HepG2 (cell line): ENCODE data around the gene LDAF1. TPM values are rescaled to one million over a fixed set of nuclear protein-coding genes. Genes with fewer than 3 reads are reported as not detected.
A peak's percentile ranks its signal among the peaks of the same experiment; 100 is the strongest.

Experiments
- HMGXB3 ChIP-seq: sonication (generic); formaldehyde crosslinking; IDR thresholded peaks from 2 replicates; pipeline ENCODE4 v1.4.0; 2020; ENCODE audit warnings: missing genetic modification reagents, borderline replicate concordance
- HMGXB4 ChIP-seq, 2 experiments: sonication (generic) in 1 of 2; formaldehyde crosslinking in 1 of 2; IDR thresholded peaks; 2 replicates each; pipeline versions ENCODE4 v1.4.0 to v1.6.1; 2018 to 2020; ENCODE audit warnings: missing genetic modification reagents in 2 of 2, borderline replicate concordance in 1 of 2, low read depth in 1 of 2, mild to moderate bottlenecking in 1 of 2, missing biosample characterization in 1 of 2
- MEF2D ChIP-seq: sonication (generic); formaldehyde crosslinking; IDR thresholded peaks from 2 replicates; pipeline ENCODE4 v1.5.1; 2020; ENCODE audit warnings: mild to moderate bottlenecking, missing genetic modification reagents
- MYNN ChIP-seq: sonication (generic); formaldehyde crosslinking; IDR thresholded peaks from 2 replicates; pipeline ENCODE4 v1.4.0; 2020; ENCODE audit warnings: mild to moderate bottlenecking, low read depth, missing genetic modification reagents
- PRMT3 ChIP-seq: sonication (generic); formaldehyde crosslinking; IDR thresholded peaks from 2 replicates; pipeline ENCODE4 v1.8.1; 2022; ENCODE audit warnings: low read depth, mild to moderate bottlenecking, moderate library complexity, missing genetic modification reagents, borderline replicate concordance
- REXO4 ChIP-seq: sonication (generic); formaldehyde crosslinking; IDR thresholded peaks from 2 replicates; pipeline ENCODE4 v1.8.0; 2022; ENCODE audit warnings: missing genetic modification reagents, mild to moderate bottlenecking, borderline replicate concordance
- TBP ChIP-seq: sonication (generic); formaldehyde crosslinking; IDR thresholded peaks from 2 replicates; pipeline ENCODE4 v1.5.0; 2020; ENCODE audit warnings: missing genetic modification reagents
- TFE3 ChIP-seq: IDR thresholded peaks from 2 replicates; pipeline ENCODE4 v1.6.1; 2016
- ZBTB3 ChIP-seq: sonication (generic); formaldehyde crosslinking; IDR thresholded peaks from 2 replicates; pipeline ENCODE4 v1.4.0; 2020; ENCODE audit warnings: low read depth, mild to moderate bottlenecking, moderate library complexity, missing genetic modification reagents, borderline replicate concordance
- ZFY ChIP-seq: sonication (generic); formaldehyde crosslinking; IDR thresholded peaks from 2 replicates; pipeline ENCODE4 v1.4.0; 2020; ENCODE audit warnings: missing genetic modification reagents
- ZNF121 ChIP-seq: sonication (generic); formaldehyde crosslinking; IDR thresholded peaks from 2 replicates; pipeline ENCODE4 v1.5.0; 2020; ENCODE audit warnings: mild to moderate bottlenecking, missing genetic modification reagents
- ZNF839 ChIP-seq: sonication (generic); formaldehyde crosslinking; IDR thresholded peaks from 2 replicates; pipeline ENCODE4 v1.4.0; 2020; ENCODE audit warnings: missing genetic modification reagents, mild to moderate bottlenecking, borderline replicate concordance
- polyA plus RNA-seq, 8 experiments: library from polyadenylated mRNA; depleted of rRNA in 3 of 8; stranded (reverse) in 7 of 8; unstranded in 1 of 8; fragments of >200 nt; fragmentation: Illumina TruSeq in 4 of 8; extraction: Trizol in 4 of 8; gene quantifications; 2 replicates each; pipeline versions ENCODE4 v1.2.1 to v1.2.3, GENCODE V29; 2011 to 2016; ENCODE audit warnings: low read depth in 4 of 8, missing spikeins in 1 of 8, mixed read lengths in 1 of 8; ENCODE audit not compliant: insufficient read depth in 1 of 8
- total RNA-seq, 5 experiments: library from RNA; depleted of rRNA; stranded (reverse); fragments of >200 nt; fragmentation: Illumina TruSeq; extraction: Trizol; gene quantifications; 2 replicates each; pipeline ENCODE4 v1.2.3, GENCODE V29; 2016; ENCODE audit warnings: low read depth in 1 of 5
- TF ChIP-seq, protein P1 (sequence below): sonication (generic); formaldehyde crosslinking; IDR thresholded peaks from 2 replicates; pipeline ENCODE4 v1.4.0; 2020; ENCODE audit warnings: missing genetic modification reagents, mild to moderate bottlenecking, borderline replicate concordance
- TF ChIP-seq, protein P2 (sequence below): sonication (generic); formaldehyde crosslinking; conservative IDR thresholded peaks from 2 replicates; pipeline ENCODE4 v1.4.0; 2020; ENCODE audit warnings: mild to moderate bottlenecking, missing genetic modification reagents, moderate library complexity

LDAF1 gene
- total and polyA plus RNA-seq, 2 of the 13 experiments (the other 11 are each of a cell fraction or from before 2014, with no cell fraction given) = 6.3 to 7.5 TPM

DNA sequence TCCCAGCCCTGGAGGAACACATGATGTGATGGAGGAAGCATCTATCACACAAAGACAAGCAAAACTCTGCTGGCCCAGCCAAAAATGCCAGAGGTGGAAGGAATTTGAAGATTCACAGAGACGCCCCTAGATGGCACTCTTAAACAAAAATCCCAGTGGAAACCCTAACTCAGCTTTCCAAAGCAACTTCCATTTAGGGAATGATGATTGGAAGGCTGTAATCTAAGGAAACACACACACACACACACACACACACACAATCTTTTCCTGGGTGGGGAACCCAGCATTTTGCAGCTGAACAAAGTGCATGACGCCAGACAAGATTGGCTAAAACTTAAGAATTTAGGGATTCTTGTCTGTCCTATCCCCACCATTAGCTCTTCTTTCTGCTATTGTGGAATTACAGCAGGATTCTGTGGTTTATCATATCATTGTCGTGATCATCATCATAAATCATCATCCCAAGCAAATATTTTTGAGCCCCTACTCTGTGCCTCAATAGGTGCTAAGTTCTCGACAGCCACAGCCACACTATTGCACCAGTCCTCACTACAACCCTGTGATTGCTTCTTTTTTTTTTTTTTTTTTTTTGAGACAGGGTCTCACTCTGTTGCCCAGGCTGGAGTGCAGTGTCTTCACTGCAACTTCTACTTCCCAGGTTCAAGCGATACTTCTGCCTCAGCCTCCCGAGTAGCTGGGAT lies 1.6 kb upstream of the LDAF1 start (continued):
- TF ChIP-seq HMGXB3 (CRISPR knock-in tag) (0 out of 2 replicates have a peak, but pooled peaks have one; percentile 47), TFE3 (0 out of 2 replicates have a peak, but pooled peaks have one; percentile 25), MYNN (CRISPR knock-in tag) (no peak), TBP (CRISPR knock-in tag) (no peak), ZBTB3 (CRISPR knock-in tag) (peak; percentile 55; the same call in 1 of the 2 replicates), MEF2D (CRISPR knock-in tag) (no peak), REXO4 (CRISPR knock-in tag) (no peak), ZNF839 (CRISPR knock-in tag) (no peak), PRMT3 (CRISPR knock-in tag) (no peak), HMGXB4 (CRISPR knock-in tag; IDR thresholded peaks at IDR 0.05; ENCODE audit: borderline replicate concordance in 1 of 2, low read depth in 1 of 2) (0 out of 4 replicates have a peak, but pooled peaks of 1 of the 2 experiments have one; percentile 54), ZNF121 (CRISPR knock-in tag) (peak; percentile 17; the same call in 1 of the 2 replicates), ZFY (CRISPR knock-in tag) (no peak)
- TF ChIP-seq, protein P1, sequence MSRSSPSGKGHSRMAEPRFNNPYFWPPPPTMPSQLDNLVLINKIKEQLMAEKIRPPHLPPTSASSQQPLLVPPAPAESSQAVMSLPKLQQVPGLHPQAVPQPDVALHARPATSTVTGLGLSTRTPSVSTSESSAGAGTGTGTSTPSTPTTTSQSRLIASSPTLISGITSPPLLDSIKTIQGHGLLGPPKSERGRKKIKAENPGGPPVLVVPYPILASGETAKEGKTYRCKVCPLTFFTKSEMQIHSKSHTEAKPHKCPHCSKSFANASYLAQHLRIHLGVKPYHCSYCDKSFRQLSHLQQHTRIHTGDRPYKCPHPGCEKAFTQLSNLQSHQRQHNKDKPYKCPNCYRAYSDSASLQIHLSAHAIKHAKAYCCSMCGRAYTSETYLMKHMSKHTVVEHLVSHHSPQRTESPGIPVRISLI (CRISPR knock-in tag) = peak; percentile 48; the same call in 1 of the 2 replicates
- TF ChIP-seq, protein P2, sequence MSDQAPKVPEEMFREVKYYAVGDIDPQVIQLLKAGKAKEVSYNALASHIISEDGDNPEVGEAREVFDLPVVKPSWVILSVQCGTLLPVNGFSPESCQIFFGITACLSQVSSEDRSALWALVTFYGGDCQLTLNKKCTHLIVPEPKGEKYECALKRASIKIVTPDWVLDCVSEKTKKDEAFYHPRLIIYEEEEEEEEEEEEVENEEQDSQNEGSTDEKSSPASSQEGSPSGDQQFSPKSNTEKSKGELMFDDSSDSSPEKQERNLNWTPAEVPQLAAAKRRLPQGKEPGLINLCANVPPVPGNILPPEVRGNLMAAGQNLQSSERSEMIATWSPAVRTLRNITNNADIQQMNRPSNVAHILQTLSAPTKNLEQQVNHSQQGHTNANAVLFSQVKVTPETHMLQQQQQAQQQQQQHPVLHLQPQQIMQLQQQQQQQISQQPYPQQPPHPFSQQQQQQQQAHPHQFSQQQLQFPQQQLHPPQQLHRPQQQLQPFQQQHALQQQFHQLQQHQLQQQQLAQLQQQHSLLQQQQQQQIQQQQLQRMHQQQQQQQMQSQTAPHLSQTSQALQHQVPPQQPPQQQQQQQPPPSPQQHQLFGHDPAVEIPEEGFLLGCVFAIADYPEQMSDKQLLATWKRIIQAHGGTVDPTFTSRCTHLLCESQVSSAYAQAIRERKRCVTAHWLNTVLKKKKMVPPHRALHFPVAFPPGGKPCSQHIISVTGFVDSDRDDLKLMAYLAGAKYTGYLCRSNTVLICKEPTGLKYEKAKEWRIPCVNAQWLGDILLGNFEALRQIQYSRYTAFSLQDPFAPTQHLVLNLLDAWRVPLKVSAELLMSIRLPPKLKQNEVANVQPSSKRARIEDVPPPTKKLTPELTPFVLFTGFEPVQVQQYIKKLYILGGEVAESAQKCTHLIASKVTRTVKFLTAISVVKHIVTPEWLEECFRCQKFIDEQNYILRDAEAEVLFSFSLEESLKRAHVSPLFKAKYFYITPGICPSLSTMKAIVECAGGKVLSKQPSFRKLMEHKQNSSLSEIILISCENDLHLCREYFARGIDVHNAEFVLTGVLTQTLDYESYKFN (CRISPR knock-in tag) = 0 out of 2 replicates have a peak, but pooled peaks have one; percentile 15
